T-helper 2 cell treated with Interferon-gamma antibody and Interleukin-4, amounts not matched to agents 100 ng/mL and 5 ng/mL, for 36 hours (primary cell): ENCODE results near the gene TTC19. TPM values are rescaled to one million over a fixed set of nuclear protein-coding genes. Genes with fewer than 3 reads are reported as not detected.
"Not testable (repeated sequence)": the region's sequence is repeated elsewhere in the genome, so short reads cannot be mapped to it uniquely, and the experiment has no call there.

Source experiments
- intact Hi-C: fragments of 100-400 bp; cut with micrococcal nuclease; formaldehyde crosslinking; loops from one replicate; pipeline ENCODE4 v1.15.1; 2023
- total RNA-seq: library from RNA; stranded (reverse); gene quantifications from 2 replicates; pipeline ENCODE4 v1.2.3, GENCODE V29; 2022

TTC19 gene
- total RNA-seq, 1 donor from 2014 or later, result 33.4 TPM

- intact Hi-C loops, result no loop called here
These were observed 27.7 kb upstream of the TTC19 start for GRCh38 chr17:15971882-15972281.

GRCh38 chr17:15972497-15972951 is 27.1 kb upstream of the TTC19 start:
- intact Hi-C loops, result no loop called here

- intact Hi-C loops, result no loop called here
These were observed 26.6 kb upstream of the TTC19 start for GRCh38 chr17:15973016-15973415.

GRCh38 chr17:15973834-15974233 is 25.8 kb upstream of the TTC19 start:
- intact Hi-C loops, result no loop called here

GRCh38 chr17:15977894-15978293 is 21.7 kb upstream of the TTC19 start:
- intact Hi-C loops, result no loop called here

GRCh38 chr17:15978606-15979005 is 21.0 kb upstream of the TTC19 start:
- intact Hi-C loops, result no loop called here

- intact Hi-C loops, result not testable (repeated sequence)
These were observed 20.6 kb upstream of the TTC19 start for GRCh38 chr17:15979013-15979412.

- intact Hi-C loops, result no loop called here
These were observed 18.4 kb upstream of the TTC19 start for GRCh38 chr17:15981208-15981607.

- intact Hi-C loops, result no loop called here
These were observed 17.7 kb upstream of the TTC19 start for GRCh38 chr17:15981646-15982580.

GRCh38 chr17:15996322-15996721 is 3.3 kb upstream of the TTC19 start:
- intact Hi-C loops, result loop anchor here (5.0 kb wide), 1 partner anchor 221 kb away; the partner anchor contains the start of genes NCOR1 and PIGL

- intact Hi-C loops, result loop anchor here (1.0 to 5.0 kb wide), 2 partner anchors 53 to 219 kb away; partner anchors contain the start of genes ADORA2B, NCOR1 and PIGL
These were observed 1.5 kb upstream of the TTC19 start for GRCh38 chr17:15998031-15998562.

GRCh38 chr17:15999974-16000827 is 577 bp downstream of the TTC19 start:
- intact Hi-C loops, result loop anchor here (1.0 to 5.0 kb wide), 4 partner anchors 41 to 439 kb away; partner anchors contain the start of genes NCOR1 and PIGL

GRCh38 chr17:16001226-16001897 is 1.7 kb downstream of the TTC19 start:
- intact Hi-C loops, result no loop called here

GRCh38 chr17:16002708-16003260 is 3.2 kb downstream of the TTC19 start:
- intact Hi-C loops, result no loop called here

- intact Hi-C loops, result no loop called here
These were observed 4.2 kb downstream of the TTC19 start for GRCh38 chr17:16003841-16004240.

- intact Hi-C loops, result no loop called here
These were observed 6.0 kb downstream of the TTC19 start for GRCh38 chr17:16005636-16006035.

- intact Hi-C loops, result no loop called here
These were observed 7.8 kb downstream of the TTC19 start for GRCh38 chr17:16007439-16007838.

GRCh38 chr17:16013943-16014407 is 14.4 kb downstream of the TTC19 start:
- intact Hi-C loops, result no loop called here

GRCh38 chr17:16019347-16019746 is 19.7 kb downstream of the TTC19 start:
- intact Hi-C loops, result no loop called here

GRCh38 chr17:16023881-16024280 is 24.3 kb downstream of the TTC19 start:
- intact Hi-C loops, result no loop called here
